Brain microvascular endothelial cell (primary cell): ENCODE results near the gene RPRD1B.
"Not testable (repeated sequence)": the region's sequence is repeated elsewhere in the genome, so short reads cannot be mapped to it uniquely, and the experiment has no call there.

Experiments
- DNase-seq: peaks from one replicate; pipeline ENCODE4 v3.0.0-alpha.2; 2020
- H3K27ac ChIP-seq: fragments of 250-450 bp; sonication (Bioruptor Pico); 2 replicates; pipeline ENCODE4 v1.5.1; 2020; ENCODE audit warnings: mild to moderate bottlenecking, moderate library complexity
- H3K27me3 ChIP-seq: fragments of 250-450 bp; sonication (Bioruptor Pico); replicated peaks from 2 replicates; pipeline ENCODE4 v1.5.1; 2020; ENCODE audit warnings: mild to moderate bottlenecking
- H3K36me3 ChIP-seq: fragments of 250-450 bp; sonication (Bioruptor Pico); replicated peaks from 2 replicates; pipeline ENCODE4 v1.5.1; 2020; ENCODE audit warnings: mild to moderate bottlenecking
- H3K4me3 ChIP-seq: 2 replicates; pipeline ENCODE4 v1.5.1; 2011; ENCODE audit warnings: low read depth, mild to moderate bottlenecking, control low read depth, low read length, moderate library complexity
- CTCF ChIP-seq: IDR thresholded peaks from 2 replicates; pipeline ENCODE4 v1.5.1; 2011; ENCODE audit warnings: low read depth, mild to moderate bottlenecking, moderate library complexity, low read length, control low read depth, inconsistent platforms; ENCODE audit errors: missing control alignments
- in situ Hi-C: cut with HindIII; loops from 2 replicates; pipeline ENCODE4 v1.10.0; 2017; ENCODE audit warnings: low sequenced_read_pairs, low pct_ligation_motif_present

Gene RPRD1B

GRCh38 chr20:38093641-38094077 lies 60.1 kb downstream of the RPRD1B start:
- Histone ChIP-seq H3K4me3 (no peak overlapping the region), H3K36me3 (peaks cover 19% of the 10 kb centered on the region), H3K27me3 (no peaks in the 10 kb centered on the region), H3K27ac (peak overlapping the region; percentile 89)
- in situ Hi-C loops, result no loop called here
- no peak for DNase-seq
- TF ChIP-seq CTCF, result no peak

- H3K27me3 ChIP-seq, result no peaks in the 10 kb centered on the region
- H3K27ac ChIP-seq, result peak overlapping the region; percentile 89
- H3K36me3 ChIP-seq, result peaks cover 18% of the 10 kb centered on the region
- in situ Hi-C loops, result no loop called here
- H3K4me3 ChIP-seq, result no peak overlapping the region
- peak; percentile 81 for DNase-seq
- no peak for TF ChIP-seq CTCF
These were observed 60.9 kb downstream of the RPRD1B start for GRCh38 chr20:38094373-38094891.

GRCh38 chr20:38095017-38095686 lies 61.6 kb downstream of the RPRD1B start:
- Histone ChIP-seq H3K36me3 (peaks cover 11% of the 10 kb centered on the region), H3K27ac (peak overlapping the region; percentile 89), H3K27me3 (no peaks in the 10 kb centered on the region), H3K4me3 (no peak overlapping the region)
- no peak for DNase-seq
- in situ Hi-C loops, result no loop called here
- TF ChIP-seq CTCF, result no peak

- H3K4me3 ChIP-seq, result peak overlapping the region; percentile 18
- H3K27me3 ChIP-seq, result no peaks in the 10 kb centered on the region
- peak overlapping the region; percentile 45 for H3K27ac ChIP-seq
- DNase-seq, result peak; percentile 29
- in situ Hi-C loops, result no loop called here
- no peak for TF ChIP-seq CTCF
- no peaks in the 10 kb centered on the region for H3K36me3 ChIP-seq
These were observed 65.4 kb downstream of the RPRD1B start for GRCh38 chr20:38098952-38099351.

GRCh38 chr20:38102206-38102605 lies 68.7 kb downstream of the RPRD1B start:
- H3K27ac ChIP-seq, H3K36me3 ChIP-seq, H3K4me3 ChIP-seq, H3K27me3 ChIP-seq, in situ Hi-C loops, DNase-seq: not testable (repeated sequence)

- in situ Hi-C loops, result no loop called here
- H3K27ac ChIP-seq, result no peak overlapping the region
- TF ChIP-seq CTCF, result no peak
- H3K4me3 ChIP-seq, result no peak overlapping the region
- H3K27me3 ChIP-seq, result no peaks in the 10 kb centered on the region
- DNase-seq, result no peak
- no peaks in the 10 kb centered on the region for H3K36me3 ChIP-seq
These were observed 70.7 kb downstream of the RPRD1B start for GRCh38 chr20:38104285-38104684.
